GM06990 (cell line): ENCODE results near the gene RAPGEF5.
A peak's percentile ranks its signal among the peaks of the same experiment; 100 is the strongest.

Source experiments
- DNase-seq: peaks from one replicate; pipeline ENCODE4 v3.0.0-alpha.2; 2011; ENCODE audit not compliant: insufficient read length; ENCODE audit errors: extremely low read depth
- H3K27me3 ChIP-seq: replicated peaks from 2 replicates; pipeline ENCODE4 v1.6.0; 2011; ENCODE audit warnings: low read length; ENCODE audit not compliant: control insufficient read depth, insufficient read depth
- H3K36me3 ChIP-seq: 2 replicates; pipeline ENCODE4 v1.5.1; 2011; ENCODE audit warnings: low read length; ENCODE audit not compliant: control insufficient read depth, insufficient read depth
- H3K4me3 ChIP-seq: replicated peaks from 2 replicates; pipeline ENCODE4 v1.5.1; 2011; ENCODE audit warnings: low read depth, mild to moderate bottlenecking, control low read depth, low read length
- TF ChIP-seq, protein P1 (sequence below): IDR thresholded peaks from 2 replicates; pipeline ENCODE4 v1.5.1; 2011; ENCODE audit warnings: low read length, control low read depth, mild to moderate bottlenecking, inconsistent platforms; ENCODE audit not compliant: insufficient read depth, poor library complexity, severe bottlenecking

RAPGEF5 gene

DNA sequence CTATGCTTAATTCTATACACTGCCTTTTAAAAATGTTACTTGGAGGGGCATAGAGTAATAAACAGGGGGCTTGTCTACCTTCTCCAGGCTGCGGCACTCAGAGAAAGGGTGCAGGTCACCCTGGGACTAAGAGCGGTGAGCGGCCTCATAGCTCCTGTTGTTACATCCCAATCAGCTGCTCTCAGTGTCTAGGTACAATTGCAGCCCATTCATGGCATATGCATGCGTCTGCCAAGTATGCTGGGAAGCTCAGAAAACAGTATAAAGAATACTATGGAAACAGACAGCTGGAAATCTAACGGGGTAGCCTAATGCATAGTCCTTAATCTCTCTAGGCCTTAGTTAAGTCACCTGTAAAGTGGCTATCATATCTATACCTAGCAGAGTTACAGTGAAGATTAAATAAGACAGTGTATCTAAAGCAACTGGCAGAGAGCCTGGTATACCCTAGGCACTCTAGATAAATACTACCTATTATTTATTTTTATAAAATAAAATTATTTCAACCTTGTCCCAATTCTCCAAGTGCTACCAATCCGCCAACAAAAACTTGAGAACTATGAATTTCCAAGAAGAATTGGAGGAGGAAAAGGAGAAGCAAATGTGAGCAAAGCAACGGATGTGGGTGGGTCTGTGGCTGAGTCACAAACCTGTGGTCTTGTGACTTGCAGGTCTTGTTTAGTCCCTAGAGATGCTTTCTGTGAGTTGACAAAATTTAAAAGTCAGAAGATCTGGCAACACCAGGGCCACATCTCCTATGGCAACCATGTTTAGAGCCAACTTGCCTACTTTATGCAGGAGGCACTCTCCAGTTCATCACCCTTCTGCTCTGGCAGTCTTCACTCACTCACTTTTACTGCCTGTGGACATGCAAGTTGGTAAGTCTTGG is 183.0 kb downstream of the RAPGEF5 start:
- peak; percentile 37 for DNase-seq
- H3K4me3 ChIP-seq: peak overlapping the region; percentile 27
- TF ChIP-seq, protein P1, sequence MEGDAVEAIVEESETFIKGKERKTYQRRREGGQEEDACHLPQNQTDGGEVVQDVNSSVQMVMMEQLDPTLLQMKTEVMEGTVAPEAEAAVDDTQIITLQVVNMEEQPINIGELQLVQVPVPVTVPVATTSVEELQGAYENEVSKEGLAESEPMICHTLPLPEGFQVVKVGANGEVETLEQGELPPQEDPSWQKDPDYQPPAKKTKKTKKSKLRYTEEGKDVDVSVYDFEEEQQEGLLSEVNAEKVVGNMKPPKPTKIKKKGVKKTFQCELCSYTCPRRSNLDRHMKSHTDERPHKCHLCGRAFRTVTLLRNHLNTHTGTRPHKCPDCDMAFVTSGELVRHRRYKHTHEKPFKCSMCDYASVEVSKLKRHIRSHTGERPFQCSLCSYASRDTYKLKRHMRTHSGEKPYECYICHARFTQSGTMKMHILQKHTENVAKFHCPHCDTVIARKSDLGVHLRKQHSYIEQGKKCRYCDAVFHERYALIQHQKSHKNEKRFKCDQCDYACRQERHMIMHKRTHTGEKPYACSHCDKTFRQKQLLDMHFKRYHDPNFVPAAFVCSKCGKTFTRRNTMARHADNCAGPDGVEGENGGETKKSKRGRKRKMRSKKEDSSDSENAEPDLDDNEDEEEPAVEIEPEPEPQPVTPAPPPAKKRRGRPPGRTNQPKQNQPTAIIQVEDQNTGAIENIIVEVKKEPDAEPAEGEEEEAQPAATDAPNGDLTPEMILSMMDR: no peak
- no peaks in the 10 kb centered on the region for H3K27me3 ChIP-seq
- no peaks in the 10 kb centered on the region; the same call in 1 of the 2 replicates for H3K36me3 ChIP-seq

DNA sequence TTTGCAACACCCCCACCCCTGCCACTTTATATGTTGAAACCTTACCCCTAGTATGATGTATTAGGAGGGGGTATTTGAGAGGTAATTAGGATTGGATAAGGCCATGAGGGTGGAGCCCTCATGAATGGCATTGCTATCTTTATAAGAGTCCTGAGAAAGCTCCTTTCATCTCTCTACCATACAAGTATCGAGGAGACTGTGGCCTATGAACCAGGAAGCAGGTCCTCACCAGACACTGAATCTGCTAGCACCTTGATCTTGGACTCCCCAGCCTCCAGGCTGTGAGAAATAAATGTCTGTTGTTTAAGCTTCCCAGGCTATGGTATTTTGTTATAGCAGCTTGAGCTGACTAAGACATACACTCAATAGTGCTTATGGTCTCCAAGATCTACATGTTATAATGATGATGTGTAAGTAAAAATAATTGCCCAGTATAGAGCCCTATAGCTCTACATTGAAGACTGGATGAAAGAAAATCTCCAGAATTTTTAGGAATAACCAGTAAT is 188.8 kb downstream of the RAPGEF5 start:
- DNase-seq: no peak
- Histone ChIP-seq H3K36me3 (no peaks in the 10 kb centered on the region; the same call in none of the 2 replicates), H3K27me3 (no peaks in the 10 kb centered on the region), H3K4me3 (no peak overlapping the region)
- TF ChIP-seq, protein P1: no peak

DNA sequence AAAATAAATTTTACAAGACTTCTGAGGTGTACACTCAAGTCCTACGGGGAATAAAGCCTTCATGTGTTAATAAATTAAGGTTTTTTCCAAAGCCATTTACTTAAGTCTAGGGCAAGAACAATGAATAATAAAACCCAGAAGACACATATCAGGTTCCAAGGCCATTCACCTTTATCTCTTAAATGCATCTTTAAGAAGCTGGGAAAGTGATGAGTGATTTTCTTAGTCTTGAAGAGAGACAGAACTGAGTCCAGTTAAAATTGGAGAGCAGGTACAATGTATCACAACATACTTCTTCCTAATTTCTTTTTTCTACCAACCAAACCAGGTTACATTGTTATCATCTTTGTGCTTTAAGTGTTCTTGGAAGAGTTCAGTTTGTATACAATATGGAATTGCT is 189.5 kb downstream of the RAPGEF5 start:
- H3K4me3 ChIP-seq: no peak overlapping the region
- no peak for DNase-seq
- TF ChIP-seq, protein P1: no peak
- H3K27me3 ChIP-seq: no peaks in the 10 kb centered on the region
- H3K36me3 ChIP-seq: no peaks in the 10 kb centered on the region; the same call in none of the 2 replicates

DNA sequence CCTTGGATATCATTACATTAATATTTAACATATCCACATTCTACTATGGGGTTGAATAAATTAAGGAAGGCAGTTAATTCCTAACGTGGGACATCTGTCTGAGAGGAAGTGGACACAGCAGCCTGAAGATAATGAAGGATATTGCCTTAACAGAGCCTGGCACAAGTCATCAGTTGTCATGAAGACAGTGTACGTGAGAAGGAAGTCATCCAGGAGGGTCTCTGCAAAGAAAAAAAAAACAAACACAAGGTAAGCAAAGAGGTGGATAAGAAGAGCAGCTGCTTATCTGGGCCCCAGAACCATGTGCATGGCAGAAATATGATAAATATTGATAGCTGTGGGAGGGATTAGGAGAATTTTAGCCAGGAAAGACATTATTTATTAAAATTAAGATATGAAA is 190.0 kb downstream of the RAPGEF5 start:
- TF ChIP-seq, protein P1: no peak
- no peak overlapping the region for H3K4me3 ChIP-seq
- H3K36me3 ChIP-seq: no peaks in the 10 kb centered on the region; the same call in none of the 2 replicates
- H3K27me3 ChIP-seq: no peaks in the 10 kb centered on the region
- DNase-seq: no peak

DNA sequence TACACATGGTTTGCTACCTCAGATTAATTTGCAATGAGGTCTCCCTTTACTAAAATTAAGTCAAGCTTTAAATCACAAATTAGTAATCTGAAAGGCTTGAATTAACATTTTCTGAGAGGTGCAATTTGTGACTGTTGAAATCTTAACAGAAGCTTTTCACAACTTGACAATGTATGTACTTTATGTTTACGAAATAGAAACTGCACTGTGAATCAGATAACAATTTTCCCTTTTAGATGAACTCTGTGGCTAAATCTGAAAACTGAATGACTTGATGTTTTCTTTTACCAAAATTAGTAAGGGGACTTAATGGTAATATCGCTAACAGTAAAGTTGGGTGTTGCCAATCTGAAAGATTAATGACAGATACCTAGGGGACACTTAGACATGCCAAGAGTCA is 197.6 kb downstream of the RAPGEF5 start:
- H3K4me3 ChIP-seq: no peak overlapping the region
- H3K36me3 ChIP-seq: peaks cover 3% of the 10 kb centered on the region
- no peak for DNase-seq
- TF ChIP-seq, protein P1: no peak
- no peaks in the 10 kb centered on the region for H3K27me3 ChIP-seq
